AML-193 (cell line): ENCODE measurements around the gene EEF2.
"Not testable (repeated sequence)": the region's sequence is repeated elsewhere in the genome, so short reads cannot be mapped to it uniquely, and the experiment has no call there.

Source experiments
- DNase-seq, 2 experiments: peaks; one replicate each; lab custom pipeline; 2025; lab: John Stamatoyannopoulos, UW

Gene EEF2

DNA sequence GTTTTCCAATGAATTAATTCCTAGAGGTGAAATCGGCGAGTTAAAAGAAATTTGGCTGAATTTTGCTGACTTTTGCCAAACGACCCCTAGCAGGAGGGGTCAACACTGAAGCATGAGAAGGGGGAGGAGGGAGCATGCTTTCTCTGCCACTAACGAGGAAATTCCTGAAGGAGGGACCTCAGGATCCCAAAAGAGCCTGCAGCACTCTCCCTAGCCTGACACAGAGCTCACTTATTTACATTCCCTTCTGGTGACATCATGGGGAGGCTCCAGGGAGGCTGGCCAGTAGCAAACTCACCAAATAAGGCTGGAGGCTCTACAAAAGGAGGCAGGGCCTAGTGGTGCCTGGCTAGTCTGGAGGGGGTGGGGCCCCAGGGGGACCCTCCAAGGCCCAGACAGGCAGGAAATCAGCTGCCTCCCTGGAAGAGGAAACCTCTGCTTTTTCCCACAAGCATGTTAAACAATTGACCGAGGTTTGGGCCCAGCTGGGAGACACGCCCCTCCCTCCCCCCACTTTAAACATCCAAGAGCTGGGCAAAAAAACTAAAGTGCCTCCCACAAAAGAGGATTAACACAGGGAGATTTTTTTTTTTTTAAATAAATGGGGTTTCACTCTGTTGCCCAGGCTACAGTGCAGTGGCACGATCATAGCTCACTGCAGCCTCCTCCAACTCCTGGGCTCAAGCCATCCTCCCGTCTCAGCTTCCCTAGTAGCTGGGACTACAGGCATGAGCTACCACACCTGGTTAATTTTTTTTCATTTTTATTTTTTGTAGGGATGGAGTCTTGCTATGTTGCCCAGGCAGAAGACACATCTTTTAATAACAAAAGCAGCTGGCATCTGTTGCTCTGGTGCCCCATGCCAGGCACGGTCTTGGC, 16.5 kb downstream of the EEF2 start:
- DNase-seq, result no peak

DNA sequence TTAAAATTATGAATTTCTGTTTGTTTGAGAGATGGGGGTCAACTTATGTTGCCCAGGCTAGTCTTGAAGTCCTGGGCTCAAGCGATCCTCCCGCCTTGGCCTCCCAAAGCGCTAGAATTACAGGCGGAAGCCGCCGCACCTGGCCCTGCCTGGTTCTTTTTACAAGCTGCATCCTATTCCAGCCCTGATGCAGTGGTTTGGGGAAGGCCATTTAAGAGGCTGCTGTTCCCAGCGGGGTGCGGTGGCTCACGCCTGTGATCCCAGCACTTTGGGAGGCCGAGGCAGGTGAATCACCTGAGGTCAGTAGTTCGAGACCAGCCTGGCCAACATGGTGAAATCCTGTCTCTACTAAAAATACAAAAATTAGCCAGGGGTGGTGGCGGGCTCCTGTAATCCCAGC, 17.3 kb downstream of the EEF2 start:
- DNase-seq, result not testable (repeated sequence)

DNA sequence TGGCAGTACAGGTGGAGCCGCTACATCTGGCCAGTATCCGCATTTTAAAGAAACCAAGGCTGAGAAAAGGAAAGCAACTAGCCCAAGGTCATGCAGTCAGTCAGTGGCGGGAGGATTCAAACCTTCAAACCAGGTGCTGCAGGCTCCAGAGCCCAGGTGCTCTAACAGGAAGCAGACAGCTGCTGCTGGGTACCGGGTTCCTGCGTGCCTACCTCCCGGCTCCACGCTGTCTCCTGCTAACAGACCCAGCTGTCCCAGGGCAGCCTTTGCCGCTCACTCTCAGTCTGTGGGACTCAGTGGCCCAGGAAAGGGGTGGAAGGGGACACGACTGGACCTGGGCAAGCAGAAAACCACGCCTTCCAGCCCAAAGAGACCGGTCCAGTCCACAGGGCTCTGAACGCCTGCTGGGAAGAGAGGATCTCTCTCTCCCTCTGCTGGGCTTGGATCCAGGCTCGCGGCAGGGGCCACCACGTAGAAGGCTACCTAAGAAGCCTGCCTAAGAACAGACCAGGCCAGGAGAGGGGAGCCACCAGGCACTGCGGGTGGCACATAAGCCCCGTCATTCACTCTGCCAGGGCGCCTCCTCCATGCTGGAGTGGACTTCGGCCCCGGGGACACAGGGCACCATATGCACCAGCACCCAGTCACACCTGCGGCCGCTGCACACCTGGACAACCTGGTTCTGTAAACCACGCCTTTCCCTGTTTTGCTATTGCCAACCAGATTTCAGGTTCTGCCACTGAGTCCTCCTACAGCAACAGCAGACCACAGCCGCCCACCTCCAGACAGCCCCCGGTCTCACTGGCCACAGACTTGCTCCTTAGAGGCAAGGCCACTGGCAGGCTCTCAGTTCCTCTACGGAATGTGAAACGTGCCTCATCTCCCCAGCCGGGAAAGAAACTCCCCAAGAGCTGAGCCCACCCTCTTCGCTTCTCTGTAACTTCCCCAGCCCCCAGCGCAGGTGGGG, 18.9 kb downstream of the EEF2 start:
- no peak for DNase-seq

DNA sequence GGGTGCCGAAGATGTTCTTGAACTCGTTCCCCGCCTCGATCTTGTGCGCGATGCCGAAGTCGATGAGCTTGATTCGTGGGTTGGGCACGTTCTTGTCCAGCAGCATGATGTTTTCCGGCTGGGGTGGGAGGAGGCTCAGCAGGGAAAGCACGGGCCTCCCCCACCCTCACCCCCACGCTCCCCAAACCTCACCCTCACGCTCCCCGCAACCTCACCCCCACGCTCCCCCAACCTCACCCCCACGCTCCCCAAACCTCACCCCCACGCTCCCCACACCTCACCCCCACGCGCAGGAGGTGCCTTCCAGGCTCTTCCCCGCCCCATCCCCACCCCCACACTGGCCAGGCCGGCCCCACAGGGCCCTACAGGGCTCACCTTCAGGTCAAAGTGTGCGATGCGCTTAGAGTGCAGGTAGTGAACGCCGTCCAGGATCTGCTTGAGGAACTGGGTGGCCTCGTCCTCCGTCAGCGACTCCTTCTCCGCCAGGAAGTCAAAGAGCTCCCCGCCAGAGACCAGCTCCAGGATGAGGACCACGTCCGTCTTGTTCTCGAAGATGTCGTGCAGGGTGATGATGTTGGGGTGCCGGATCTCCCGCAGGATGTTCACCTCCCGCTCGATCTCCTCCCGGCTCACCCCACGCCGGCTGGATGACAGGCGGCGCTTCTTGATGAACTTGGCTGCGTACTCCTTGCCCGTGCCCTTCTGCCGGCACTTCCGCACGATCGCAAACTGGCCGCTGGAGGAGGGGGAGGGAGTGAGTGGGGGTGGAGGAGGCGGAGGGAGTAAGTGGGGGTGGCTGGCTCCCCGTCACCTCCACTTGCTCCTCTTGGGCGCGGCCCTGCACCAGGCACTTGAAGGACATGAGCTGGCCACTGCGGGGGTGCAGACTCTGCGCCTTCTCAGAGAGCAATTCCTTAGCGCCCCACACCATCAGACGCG, 20.7 kb downstream of the EEF2 start:
- no peak for DNase-seq

DNA sequence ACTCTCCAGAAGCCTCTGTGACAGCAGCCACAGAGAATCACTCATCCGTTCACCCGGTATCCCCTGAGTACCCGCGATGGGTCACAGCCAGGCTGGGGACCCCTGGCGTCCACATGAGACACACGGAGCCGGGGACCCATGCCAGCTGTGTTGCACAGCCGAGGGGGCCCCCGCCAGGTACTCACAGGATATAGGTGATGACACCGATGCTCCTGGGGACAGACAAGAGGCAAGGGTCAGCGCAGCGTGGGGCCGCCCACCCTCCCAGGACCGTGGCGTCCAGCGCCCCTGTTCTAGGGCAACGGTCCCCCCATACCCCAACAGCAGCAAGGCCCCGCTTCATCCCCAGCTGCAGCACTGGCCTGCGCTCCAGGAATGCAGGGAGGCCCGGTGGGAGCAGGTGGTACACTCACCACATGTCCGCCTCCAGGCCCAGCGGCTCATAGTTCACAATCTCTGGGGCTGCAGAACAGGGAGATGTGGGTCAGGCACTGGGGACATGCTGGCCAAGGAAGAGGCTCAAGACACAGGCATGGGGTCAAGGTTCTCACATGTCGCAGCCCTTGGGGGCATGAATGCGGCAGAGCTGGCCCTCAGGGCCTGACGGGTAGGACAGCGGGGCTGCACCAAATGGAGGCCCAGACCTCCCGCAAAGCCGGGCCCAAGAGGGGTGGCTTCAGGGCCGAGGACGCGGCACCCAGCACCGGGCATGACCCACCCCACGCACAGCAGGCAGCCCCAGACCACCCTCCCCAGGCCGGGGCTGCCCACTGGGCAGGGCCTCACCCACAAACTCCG, 21.6 kb downstream of the EEF2 start:
- no peak for DNase-seq

DNA sequence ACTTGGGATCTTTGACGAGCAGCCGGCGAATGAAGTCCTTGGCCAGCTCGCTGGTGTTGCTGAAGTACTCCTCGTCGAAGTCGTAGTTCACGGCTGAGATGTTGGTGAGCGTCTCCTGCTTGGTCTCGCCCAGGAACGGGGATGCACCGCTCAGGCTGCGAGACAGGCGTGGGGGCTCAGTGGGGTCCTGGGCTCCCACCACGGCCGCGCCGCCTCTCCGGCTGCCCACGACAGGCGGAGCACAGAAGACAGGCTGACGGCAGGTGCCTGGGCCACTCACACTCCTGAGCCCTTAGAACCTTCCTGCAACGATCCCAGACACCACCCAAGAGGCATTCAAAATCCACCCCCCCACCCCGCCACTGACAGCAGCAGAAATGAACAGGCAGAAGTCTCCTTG, 24.3 kb downstream of the EEF2 start:
- DNase-seq, result no peak

DNA sequence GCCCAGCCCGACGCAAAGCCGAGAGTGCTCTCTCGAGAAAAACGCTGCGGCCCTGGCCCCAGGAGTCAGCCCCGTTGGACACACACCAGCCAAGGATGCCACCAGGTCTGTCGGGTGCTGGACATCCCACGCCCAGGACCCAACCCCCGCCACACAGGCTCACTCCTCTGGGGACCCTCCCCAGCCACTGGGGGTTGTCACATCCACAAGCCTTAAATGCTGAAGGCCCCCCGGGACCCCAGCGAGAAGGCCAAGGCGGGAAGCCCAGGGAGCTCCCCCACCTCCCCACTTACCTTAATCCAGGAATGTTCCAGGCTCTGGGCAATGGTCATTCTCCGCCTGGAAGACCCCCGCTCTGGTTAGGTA, 25.5 kb downstream of the EEF2 start:
- no peak for DNase-seq

DNA sequence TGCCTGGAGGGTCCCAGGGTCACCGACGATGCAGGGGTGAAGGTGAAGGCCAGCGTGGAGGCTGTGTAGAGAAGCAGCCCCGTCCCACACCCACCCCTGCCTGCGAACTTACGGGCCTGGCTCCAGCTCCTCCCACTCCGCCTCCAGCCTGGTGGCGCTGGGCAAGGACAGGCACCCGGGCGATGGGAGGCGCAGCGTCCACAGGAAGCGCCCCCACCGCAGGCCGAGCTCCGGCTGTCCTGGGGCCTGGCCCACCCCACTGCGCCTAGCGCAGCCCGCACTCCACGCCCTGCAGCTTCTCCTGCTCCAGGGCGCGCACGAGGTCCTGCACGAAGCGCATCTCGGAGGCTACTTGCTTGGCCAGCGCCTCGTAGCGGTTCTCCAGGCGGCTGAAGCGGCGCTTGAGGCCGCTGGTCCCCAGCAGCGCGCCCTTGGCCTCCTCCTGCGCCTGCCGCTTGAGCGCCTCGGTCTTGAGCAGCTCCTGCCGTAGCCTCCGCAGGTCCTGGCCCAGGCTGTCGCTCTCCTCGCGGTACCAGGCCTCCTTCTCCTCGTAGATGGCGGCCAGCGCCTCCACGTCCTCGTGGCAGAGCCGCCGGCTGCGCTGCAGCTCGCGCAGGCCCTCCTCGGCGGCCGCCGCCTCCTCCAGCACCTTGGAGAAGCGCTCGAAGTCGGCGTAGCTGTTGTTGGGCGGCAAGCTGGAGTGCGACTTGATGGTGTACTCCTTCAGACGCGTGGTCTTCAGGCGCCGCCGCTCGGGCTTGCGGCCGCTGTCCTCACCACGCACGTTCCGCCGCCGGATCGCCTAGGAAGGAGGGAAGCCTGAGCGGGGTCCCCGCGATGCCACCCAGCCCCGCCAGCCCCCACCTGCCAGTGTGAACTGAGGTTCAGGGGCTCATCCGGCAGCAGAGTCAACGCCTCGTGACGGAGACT, 26.2 kb downstream of the EEF2 start:
- no peak for DNase-seq

DNA sequence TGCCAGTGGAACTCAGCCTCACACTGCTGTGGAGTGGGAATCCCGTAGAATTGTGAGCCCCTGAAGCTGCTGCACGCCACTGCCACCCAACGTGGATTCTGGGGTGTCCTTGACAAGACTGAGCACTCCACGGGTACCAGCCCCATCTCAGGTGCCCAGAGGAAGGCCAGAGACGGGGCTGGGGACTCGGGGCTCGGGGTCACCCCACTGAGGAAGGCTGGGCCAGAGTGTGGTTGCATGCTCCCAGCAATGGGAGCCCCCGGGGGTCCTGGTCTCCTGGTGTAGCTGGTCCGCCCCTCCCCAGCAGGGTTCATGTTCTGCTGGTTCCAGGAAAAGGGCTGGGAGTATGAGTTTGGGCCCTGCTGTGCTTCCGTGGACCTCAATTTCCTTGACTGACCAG, 29.6 kb downstream of the EEF2 start:
- DNase-seq, result no peak

DNA sequence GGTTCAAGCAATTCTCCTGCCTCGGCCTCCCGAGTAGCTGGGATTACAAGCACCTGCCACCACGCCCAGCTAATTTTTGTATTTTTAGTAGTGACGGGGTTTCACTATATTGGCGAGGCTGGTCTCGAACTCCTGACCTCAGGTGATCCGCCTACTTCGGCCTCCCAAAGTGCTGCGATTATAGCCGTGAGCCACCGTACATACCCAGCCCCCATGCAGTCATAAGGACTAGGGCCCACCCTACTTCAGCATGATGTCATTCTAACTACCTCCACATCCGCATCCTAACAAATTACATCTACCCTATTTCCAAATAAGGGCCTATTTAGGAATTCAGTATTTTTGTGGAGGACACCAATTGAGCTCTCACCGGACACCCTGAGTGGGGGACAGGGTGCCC, 30.0 kb downstream of the EEF2 start:
- DNase-seq, result not testable (repeated sequence)

DNA sequence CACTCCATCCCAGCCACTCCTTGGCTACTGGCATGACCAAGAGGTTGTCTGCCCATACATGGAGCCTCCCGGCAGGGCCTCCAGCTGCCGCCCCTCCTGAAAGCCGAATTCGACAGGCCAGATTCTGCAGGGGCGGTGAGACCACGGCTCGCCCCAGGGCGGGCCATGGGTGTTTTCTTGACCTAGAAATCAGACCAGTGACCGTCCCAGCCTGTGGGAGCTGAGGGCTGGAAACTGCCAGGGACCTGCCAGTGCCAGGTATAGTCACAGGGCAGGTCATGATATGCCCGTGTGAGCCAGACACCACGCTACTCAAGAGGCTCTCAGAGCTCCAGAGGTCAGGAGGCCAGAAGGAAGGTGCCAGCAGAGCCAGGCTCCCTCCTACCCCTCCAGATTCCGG, 31.2 kb downstream of the EEF2 start:
- no peak for DNase-seq

DNA sequence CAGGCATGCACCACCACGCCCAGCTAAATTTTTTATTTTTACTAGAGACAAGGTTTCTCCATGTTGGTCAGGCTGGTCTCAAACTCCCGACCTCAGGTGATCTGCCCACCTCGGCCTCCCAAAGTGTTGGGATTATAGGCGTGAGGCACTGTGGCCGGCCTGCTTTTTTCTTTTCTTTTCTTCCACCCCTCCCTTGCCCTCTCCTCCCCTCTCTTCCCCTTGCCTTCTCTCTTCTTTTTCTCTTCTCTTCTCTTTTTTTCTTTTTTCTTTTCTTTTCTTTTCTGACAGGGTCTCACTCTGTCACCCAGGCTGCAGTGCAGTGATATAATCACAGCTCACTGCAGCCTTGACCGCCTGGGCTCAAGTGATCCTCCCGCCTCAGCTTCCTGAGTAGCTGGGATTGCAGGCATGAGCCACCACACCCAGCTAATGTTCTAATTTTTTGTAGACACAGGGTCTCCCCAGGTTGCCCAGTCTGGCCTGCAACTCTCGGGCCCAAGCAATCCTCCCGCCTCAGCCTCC, 32.4 kb downstream of the EEF2 start:
- DNase-seq, result not testable (repeated sequence)

DNA sequence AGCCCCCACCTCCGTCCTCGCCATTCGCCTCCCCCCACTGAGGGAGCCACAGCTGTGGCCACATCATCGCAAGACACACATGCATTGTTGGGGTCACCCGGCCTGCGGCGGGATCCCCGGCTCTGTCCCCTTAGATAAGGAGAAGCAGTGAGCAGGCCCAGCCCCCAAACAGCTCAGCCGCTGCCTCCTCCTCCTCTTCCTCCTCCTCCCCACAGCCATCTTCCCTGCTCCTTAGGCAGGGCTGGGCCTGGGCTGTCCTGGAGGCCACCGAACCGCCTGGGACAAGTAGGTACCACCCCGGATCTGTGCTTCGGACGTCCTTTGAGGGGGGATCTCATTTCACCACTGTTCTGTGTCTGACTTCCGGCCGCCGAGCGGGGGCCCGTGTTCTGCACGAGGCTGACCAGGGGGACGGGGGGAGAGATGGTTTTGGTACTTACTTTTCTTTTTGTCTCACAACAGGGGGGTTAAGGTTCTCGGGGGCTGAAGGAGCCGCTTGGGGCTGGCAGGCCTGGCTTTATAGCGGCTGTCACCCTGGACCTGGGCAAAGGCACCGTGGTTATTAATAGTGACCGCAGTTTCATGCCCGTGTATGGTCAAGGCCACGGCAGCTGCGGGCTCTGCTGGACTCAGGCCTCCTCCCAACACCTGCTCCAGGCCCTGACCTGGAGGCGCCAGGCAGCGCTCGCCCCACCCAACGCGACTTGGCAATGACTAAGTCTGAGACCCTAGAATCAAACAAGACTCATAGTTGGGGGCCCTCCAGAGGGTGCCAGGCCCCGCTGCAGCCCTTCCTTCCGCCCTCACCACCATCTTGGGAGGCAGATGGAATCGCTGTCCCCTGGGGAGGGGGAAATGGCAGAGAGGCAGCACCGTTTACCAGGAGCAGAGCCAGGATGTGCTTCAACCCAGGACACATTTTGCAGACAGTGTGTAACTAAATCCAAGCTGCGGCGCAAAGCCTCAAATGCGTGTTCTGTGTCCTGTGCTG, 34.1 kb downstream of the EEF2 start:
- DNase-seq, result peak in 1 of 2 experiments; percentile 15

DNA sequence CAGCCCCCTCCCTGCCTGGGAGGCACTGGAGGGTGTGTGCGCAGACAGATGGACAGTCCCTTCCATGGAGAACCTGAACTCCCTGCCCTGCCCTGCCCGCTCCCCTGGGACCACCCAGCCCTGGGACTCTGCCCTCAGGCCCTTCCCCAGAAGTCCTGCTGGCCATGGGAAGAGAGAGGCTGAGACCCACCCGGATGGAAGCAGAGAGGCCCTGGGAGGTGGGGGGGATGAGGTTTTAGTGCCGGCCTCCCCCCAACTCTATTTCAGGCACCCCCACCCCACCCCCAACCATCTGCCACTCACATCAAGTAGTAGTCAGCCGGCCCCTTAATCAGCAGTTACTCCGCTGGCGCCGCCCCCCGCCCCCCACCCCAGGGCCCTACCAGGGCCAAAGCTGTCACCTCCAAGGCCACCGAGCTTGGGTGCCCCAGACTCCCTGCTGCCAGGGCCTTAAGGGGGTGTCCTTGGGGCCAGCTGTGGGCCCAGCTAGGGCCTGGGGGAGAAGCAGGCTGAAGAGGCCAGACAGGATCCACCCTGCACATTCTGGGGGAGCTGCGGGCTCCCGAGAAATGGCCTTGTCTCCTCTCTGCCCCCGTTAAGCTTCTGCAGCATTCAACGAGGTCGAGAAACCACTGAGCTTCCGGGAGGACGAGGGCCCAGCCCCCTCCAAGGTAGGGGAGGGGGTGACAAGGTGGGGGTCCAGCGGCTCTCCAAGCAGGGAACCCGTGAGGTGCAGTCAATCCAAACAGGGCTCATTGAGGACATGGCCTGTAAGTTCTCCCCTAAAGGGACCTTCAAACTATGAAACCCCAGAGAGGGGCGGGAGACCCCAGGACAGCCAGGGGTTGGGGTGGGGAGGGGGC, 35.0 kb downstream of the EEF2 start:
- DNase-seq, result no peak

DNA sequence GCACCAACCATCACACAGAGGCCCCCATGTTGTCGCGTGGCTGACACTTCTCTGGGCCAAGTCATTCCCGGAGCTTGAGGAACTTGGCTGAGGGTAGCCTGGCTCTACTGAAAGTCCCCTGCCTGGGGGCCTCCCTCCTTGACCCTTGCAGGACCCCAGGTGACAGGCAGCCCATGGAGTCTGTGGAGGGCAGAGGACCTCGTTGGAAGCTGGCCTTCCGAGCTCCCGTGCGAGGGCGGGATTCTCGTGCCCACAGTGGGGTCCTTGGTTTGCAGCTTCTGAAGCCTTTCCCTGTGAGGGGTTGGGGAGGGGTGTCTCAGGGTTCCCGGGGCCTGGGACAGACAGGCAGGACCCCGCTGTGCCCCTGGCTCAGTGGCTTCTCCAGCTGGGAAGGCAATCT, 36.0 kb downstream of the EEF2 start:
- no peak for DNase-seq

DNA sequence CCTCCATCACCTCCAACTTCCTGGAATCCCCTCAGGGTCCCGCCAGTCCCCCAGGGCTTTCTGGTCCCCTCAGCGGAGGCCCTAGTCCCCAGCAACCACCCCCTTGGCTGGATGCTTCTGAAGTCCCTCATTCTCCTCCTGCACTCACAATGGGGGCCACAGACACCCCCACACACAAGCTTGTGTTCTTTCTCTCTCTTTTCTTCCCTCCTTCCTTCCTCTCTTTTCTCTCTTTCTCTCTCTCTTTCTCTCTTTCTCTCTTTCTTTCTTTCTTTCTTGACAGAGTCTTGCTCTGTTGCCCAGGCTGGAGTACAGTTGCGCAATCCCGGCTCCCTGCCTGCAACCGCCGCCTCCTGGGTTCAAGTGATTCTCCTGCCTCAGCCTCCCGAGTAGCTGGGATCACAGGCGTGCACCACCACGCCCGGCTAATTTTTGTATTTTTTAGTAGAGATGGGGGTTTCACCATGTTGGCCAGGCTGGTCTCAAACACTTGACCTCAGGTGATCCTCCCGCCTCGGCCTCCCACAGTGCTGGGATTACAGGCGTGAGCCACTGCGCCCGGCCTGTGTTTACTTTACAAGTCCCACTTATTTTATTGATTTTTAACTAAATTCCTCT, 37.8 kb downstream of the EEF2 start:
- not testable (repeated sequence) for DNase-seq

DNA sequence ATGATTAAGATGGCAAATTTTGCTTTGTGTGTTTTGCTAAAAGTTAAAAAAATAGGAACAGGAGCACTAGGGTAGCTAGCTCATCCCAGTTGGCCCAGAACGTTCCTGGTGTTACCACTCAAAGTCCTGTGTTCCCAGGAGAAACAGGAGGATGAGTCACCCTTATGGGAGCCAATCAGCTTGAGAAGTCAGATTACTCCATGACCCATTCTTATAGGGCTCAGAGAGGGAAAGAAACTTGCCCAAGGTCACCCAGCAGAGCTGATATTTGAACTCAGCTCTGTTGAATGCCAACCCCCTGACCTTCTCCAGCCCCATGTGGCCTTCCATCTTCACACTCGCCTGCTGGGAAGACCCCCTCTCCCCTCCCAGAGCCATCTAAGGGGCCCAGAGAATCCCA, 39.4 kb downstream of the EEF2 start:
- no peak for DNase-seq
